ENCODE results near the gene C12orf42.

The C12orf42 gene

GRCh38 chr12:103495469-103496456, at the start of gene C12orf42:
TSS of gene C12orf42 (minus strand) at chr12:103495968. CDS start at chr12:103478426, 17,542 bp downstream.
- DNase-seq: peak; percentile 2

- DNase-seq: no peak
These were observed 46.3 kb upstream of the C12orf42 start for GRCh38 chr12:103542078-103542477.

GRCh38 chr12:103540319-103540718, 44.6 kb upstream of the C12orf42 start:
- DNase-seq: no peak

DNA sequence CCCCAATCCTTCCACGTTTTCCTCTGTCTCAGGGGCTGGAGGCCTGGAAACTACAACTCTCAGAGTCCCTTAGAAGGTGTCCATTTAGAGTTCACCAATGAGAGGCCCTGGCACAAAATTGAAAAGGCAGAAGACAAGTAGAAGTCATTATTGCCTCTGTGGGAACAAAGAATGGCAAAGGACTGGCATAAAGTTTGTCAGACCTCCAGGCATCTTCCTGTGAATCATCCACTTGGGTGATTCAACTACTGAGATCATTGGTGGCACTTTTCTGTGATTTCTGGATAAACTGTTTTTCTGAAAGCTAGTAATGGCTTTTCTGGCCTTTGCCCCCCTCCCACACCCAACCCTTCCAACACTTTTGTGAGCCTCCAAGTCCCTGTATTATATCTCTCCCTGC, 42.6 kb upstream of the C12orf42 start:
- no peak for DNase-seq

GRCh38 chr12:103530307-103531066, 34.7 kb upstream of the C12orf42 start:
- no peak for DNase-seq

DNA sequence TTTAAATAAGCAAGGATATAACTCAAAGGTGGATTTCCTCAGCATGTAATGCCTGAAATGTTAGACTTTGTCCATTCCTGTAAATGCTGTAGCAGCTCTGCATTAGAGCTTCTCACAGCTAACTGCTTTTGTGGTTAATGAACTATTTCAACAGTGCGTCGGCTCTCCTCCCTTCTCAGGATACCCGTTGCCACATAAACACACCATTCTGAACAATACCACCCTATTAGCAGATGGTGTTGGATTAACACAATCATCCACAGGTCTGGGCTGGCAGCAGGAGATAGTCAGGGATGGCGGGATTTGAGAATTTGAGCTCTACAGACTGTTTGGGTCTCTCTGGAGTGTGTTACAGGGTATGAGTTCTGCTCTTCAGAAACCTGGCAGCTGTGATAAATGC, 33.5 kb upstream of the C12orf42 start:
- DNase-seq: no peak

GRCh38 chr12:103524238-103524875, 28.6 kb upstream of the C12orf42 start:
- no peak for DNase-seq

- DNase-seq: no peak
These were observed 28.0 kb upstream of the C12orf42 start for GRCh38 chr12:103523771-103524170.

- DNase-seq: no peak
These were observed 25.0 kb upstream of the C12orf42 start for GRCh38 chr12:103520686-103521215.

DNA sequence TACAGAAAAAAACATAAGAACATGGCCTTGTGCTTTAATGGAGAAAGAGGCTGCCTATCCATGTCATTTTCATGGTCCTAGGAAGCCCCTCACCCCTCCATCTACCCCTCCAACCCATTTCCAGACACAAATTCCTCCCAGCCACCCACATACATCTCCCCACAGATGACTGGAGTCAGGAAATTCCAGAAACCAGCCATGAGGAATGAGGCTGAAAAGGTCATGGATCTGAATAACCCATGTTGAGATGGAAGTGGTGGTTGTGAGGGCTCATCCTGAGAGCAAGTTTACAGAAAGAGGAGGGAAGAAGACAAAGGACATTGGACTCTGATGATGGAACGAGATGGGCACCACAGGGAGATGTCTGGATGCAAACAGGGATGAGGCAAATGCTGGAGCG, 23.9 kb upstream of the C12orf42 start:
- no peak for DNase-seq

GRCh38 chr12:103518899-103519298, 23.1 kb upstream of the C12orf42 start:
- DNase-seq: no peak

- no peak for DNase-seq
These were observed 21.4 kb upstream of the C12orf42 start for GRCh38 chr12:103517161-103517560.

- no peak for DNase-seq
These were observed 19.6 kb upstream of the C12orf42 start for GRCh38 chr12:103515341-103515740.

DNA sequence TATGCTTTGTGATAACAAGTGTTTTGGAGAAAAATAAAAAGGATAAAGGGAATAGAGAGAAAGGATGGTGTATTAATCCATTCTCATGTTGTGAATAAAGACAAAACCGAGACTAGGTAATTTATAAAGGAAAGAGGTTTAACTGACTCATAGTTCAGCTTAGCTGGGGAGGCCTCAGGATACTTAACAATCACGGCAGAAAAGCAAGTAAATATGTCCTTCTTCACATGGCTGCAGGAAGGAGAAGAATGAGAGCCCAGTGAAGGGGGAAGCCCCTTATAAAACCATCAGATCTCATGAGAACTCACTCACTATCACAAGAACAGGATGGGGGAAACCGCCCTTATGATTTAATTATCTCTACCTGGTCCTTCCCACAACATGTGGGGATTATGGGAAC, 18.1 kb upstream of the C12orf42 start:
- no peak for DNase-seq

GRCh38 chr12:103505371-103506236, 9.8 kb upstream of the C12orf42 start:
- no peak for DNase-seq

GRCh38 chr12:103504606-103505005, 8.8 kb upstream of the C12orf42 start:
- no peak for DNase-seq

- no peak for DNase-seq
These were observed 8.0 kb upstream of the C12orf42 start for GRCh38 chr12:103503546-103504480.

GRCh38 chr12:103501447-103501846, 5.7 kb upstream of the C12orf42 start:
- DNase-seq: no peak

- DNase-seq: no peak
These were observed 3.8 kb upstream of the C12orf42 start for GRCh38 chr12:103499571-103499970.

DNA sequence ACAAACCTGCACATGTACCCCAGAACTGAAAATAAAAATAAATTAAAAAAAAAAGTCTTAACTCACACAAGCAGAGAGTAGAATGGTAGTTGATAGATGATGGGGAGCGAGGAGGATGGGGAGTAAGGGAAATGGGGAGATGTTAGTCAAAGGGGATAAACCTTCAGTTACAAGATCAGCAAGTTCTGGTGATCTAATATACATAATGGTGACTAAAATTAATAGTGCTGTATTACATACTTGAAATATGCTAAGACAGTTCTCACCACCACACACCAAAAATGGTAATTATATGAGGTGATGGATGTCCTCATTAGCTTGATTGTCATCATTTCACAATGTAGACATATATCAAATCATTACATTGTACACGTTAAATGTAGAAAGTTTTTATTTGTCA, 3.2 kb upstream of the C12orf42 start:
- no peak for DNase-seq

Measured in fibroblast of skin of right quadriceps (primary cell).